ENCODE results near the gene TRMT1.

GRCh38 chr19:13100031-13100588 lies 16.4 kb downstream of the TRMT1 start:
- TF ChIP-seq SUZ12 (IDR thresholded peaks at IDR 0.05; ENCODE audit: extremely low read depth, insufficient read depth, insufficient read length) (no peak), YY1 (IDR thresholded peaks at IDR 0.05; ENCODE audit: insufficient read depth, insufficient read length) (no peak)
